ENCODE measurements around the gene FOXO3. TPM values are rescaled to one million over a fixed set of nuclear protein-coding genes. Genes with fewer than 3 reads are reported as not detected.

Gene FOXO3
- polyA plus RNA-seq, 1 donor (not counting 4 experiments of a cell fraction or from before 2014, with no cell fraction given), result 17.6 TPM

DNA sequence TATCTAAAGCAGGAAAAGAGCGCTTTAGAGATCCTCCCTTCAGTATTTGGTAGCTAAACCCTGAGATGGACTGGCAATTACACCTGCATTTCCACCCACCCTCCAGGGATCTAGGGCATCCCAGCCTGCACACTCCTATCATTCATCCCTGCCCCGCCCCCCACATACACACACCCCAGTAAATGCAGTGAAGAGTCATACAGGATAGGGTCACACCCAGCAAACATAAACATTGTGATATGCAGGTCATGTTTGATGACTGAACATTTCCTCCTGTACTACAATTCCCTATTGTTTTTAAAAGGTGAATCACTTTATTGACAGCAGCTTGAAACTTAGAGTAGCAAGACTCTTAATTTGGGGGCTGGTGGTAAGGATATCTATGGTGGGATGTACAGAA lies 112.9 kb downstream of the FOXO3 start:
- Histone ChIP-seq H3K4me3 (ENCODE audit: control insufficient read depth in 2 of 3, extremely low read depth in 1 of 3, insufficient read depth in 2 of 3, low read depth in 1 of 3, low read length in 3 of 3) (no peak overlapping the region), H3K27me3 (ENCODE audit: control insufficient read depth, extremely low read depth, insufficient read depth, low read length) (no peaks in the 10 kb centered on the region), H3K36me3 (ENCODE audit: control insufficient read depth in 2 of 2, extremely low read depth in 1 of 2, insufficient read depth in 2 of 2, low read length in 2 of 2) (peaks cover 0 to 2% of the 10 kb centered on the region in 2 experiments), H4K20me1 (ENCODE audit: control insufficient read depth, extremely low read depth, insufficient read depth, low read length) (no peaks in the 10 kb centered on the region), H3K9me3 (ENCODE audit: control insufficient read depth, low read depth, low read length) (no peaks in the 10 kb centered on the region), H3K9ac (ENCODE audit: control insufficient read depth, extremely low read depth, insufficient read depth, low read length) (no peak overlapping the region), H3K4me1 (ENCODE audit: control insufficient read depth, extremely low read depth, insufficient read depth, low read length) (peaks cover 14% of the 10 kb centered on the region), H2AFZ (ENCODE audit: control insufficient read depth, low read length) (no peak overlapping the region), H3K79me2 (ENCODE audit: control insufficient read depth, insufficient read depth, low read length) (peaks cover 52% of the 10 kb centered on the region), H3K27ac (ENCODE audit: control insufficient read depth, insufficient read depth, low read length) (peak overlapping the region; percentile 34), H3K4me2 (ENCODE audit: control insufficient read depth, extremely low read depth, insufficient read depth, low read depth, low read length) (peak overlapping the region; percentile 15), H3K9me1 (ENCODE audit: control insufficient read depth, extremely low read depth, insufficient read depth, low read length) (no peaks in the 10 kb centered on the region)
- DNase-seq (ENCODE audit: low read depth, low spot score) (no peak), FAIRE-seq (peak; percentile 74)
- dilution Hi-C loops (cut with MboI; ENCODE audit: extremely low pct_ligation_motif_present, low sequenced_read_pairs), result no loop called here
- TF ChIP-seq, protein P1, sequence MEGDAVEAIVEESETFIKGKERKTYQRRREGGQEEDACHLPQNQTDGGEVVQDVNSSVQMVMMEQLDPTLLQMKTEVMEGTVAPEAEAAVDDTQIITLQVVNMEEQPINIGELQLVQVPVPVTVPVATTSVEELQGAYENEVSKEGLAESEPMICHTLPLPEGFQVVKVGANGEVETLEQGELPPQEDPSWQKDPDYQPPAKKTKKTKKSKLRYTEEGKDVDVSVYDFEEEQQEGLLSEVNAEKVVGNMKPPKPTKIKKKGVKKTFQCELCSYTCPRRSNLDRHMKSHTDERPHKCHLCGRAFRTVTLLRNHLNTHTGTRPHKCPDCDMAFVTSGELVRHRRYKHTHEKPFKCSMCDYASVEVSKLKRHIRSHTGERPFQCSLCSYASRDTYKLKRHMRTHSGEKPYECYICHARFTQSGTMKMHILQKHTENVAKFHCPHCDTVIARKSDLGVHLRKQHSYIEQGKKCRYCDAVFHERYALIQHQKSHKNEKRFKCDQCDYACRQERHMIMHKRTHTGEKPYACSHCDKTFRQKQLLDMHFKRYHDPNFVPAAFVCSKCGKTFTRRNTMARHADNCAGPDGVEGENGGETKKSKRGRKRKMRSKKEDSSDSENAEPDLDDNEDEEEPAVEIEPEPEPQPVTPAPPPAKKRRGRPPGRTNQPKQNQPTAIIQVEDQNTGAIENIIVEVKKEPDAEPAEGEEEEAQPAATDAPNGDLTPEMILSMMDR (optimal IDR thresholded peaks at IDR 0.05 in 1 of 3, IDR thresholded peaks at IDR 0.05 in 1 of 3, conservative IDR thresholded peaks at IDR 0.05 in 1 of 3; ENCODE audit: extremely low read depth in 1 of 3, insufficient read depth in 2 of 3, low read length in 3 of 3), result no peak
- TF ChIP-seq EZH2 (IDR thresholded peaks at IDR 0.05; ENCODE audit: low read length), result no peak

- TF ChIP-seq, protein P1 (optimal IDR thresholded peaks at IDR 0.05 in 1 of 3, IDR thresholded peaks at IDR 0.05 in 1 of 3, conservative IDR thresholded peaks at IDR 0.05 in 1 of 3; ENCODE audit: extremely low read depth in 1 of 3, insufficient read depth in 2 of 3, low read length in 3 of 3), result no peak
- no peak for TF ChIP-seq EZH2 (IDR thresholded peaks at IDR 0.05; ENCODE audit: low read length)
- DNase-seq (ENCODE audit: low read depth, low spot score) (no peak), FAIRE-seq (no peak)
- Histone ChIP-seq H3K27ac (ENCODE audit: control insufficient read depth, insufficient read depth, low read length) (no peak overlapping the region), H3K9me1 (ENCODE audit: control insufficient read depth, extremely low read depth, insufficient read depth, low read length) (no peaks in the 10 kb centered on the region), H3K4me3 (ENCODE audit: control insufficient read depth in 2 of 3, extremely low read depth in 1 of 3, insufficient read depth in 2 of 3, low read depth in 1 of 3, low read length in 3 of 3) (no peak overlapping the region), H3K36me3 (ENCODE audit: control insufficient read depth in 2 of 2, extremely low read depth in 1 of 2, insufficient read depth in 2 of 2, low read length in 2 of 2) (peaks cover 2 to 7% of the 10 kb centered on the region in 2 experiments), H3K4me1 (ENCODE audit: control insufficient read depth, extremely low read depth, insufficient read depth, low read length) (peaks cover 14% of the 10 kb centered on the region), H4K20me1 (ENCODE audit: control insufficient read depth, extremely low read depth, insufficient read depth, low read length) (no peaks in the 10 kb centered on the region), H3K9ac (ENCODE audit: control insufficient read depth, extremely low read depth, insufficient read depth, low read length) (no peak overlapping the region), H3K9me3 (ENCODE audit: control insufficient read depth, low read depth, low read length) (no peaks in the 10 kb centered on the region), H2AFZ (ENCODE audit: control insufficient read depth, low read length) (no peak overlapping the region), H3K79me2 (ENCODE audit: control insufficient read depth, insufficient read depth, low read length) (peaks cover 40% of the 10 kb centered on the region), H3K27me3 (ENCODE audit: control insufficient read depth, extremely low read depth, insufficient read depth, low read length) (no peaks in the 10 kb centered on the region), H3K4me2 (ENCODE audit: control insufficient read depth, extremely low read depth, insufficient read depth, low read depth, low read length) (no peak overlapping the region)
- dilution Hi-C loops (cut with MboI; ENCODE audit: extremely low pct_ligation_motif_present, low sequenced_read_pairs), result no loop called here
These were observed 114.8 kb downstream of the FOXO3 start for GRCh38 chr6:108675226-108676200.
